NCI-H2029 (cell line): ENCODE measurements around the gene ADARB2.

ENCODE experiments used
- DNase-seq: peaks from one replicate; lab custom pipeline; 2025; lab: John Stamatoyannopoulos, UW

The ADARB2 gene

DNA sequence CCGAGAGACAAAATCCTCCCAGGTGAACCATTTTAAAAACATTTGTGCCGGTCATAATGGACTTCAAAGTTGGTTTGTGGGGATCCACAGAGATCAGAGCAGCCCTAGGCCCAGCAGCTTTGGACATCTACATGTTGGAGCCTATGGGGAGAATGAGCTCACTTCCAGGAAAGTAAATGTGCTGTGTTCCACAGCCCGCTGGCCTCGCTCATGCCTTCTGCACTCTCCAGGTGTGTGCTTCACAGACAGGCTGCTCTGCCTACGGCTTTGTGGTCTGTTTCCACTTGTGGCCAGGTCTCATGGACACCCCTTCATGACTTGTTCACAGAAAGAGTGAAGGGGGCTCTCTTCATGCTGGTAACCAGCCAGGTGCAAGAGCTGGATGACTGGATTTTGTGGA lies 141.6 kb downstream of the ADARB2 start:
- no peak for DNase-seq

DNA sequence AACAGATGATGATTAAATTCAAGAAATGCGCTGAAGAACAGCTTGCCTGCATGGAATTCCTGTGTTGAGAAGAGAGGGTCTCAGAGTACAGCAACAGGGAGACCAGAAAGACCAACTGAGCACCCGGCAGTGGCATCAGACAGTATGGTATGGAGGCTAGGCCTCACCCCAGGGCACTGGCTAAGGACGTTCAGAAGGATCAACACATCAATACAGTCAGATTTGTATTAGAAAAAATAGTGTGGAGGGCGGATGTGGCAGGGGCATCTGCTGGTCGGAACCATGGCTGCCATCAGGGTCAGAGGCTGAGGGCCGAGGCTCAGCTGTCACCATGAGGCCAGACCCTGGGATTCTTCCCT lies 142.1 kb downstream of the ADARB2 start:
- DNase-seq: no peak

DNA sequence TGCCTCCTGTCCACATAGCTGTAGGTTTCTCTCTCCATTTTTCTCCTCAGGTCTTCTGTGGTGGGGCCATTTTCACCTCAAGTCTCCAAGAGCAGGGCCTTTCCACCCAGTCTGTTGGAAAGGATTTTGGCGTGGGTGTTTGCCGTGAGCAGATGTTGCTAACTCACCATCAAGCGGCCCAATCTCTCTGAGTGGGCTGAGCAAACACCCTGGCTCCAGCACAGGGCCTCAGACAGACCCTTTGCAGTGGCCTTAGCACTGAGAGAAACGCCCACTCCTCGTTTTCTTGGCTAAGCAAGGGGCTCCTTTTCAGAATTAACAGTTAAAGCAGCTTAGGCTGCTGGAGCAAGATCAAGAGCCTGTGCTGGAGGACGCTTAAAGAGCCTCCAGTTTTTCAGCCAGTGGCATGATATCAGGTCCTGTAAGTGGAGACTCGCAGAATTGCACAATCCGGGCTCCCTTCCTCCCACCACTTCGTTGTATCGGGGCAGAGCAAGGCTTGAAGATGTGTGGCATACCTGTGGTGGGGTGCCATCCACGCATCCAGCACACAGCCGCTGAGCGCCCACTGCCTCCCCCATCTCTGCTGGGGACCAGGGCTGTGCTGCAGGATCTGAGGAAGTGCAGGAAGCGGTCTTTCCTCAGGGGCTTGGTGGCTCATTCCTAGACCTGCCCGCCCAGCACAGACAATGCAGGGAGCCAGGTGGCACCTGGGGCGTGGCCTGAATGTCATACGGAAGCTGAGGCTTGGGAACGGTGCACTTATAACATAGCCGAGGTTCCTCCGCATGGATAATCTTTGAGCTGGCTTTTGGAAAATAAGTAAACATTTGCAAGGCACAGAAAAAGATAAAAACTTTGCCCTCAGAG lies 142.7 kb downstream of the ADARB2 start:
- no peak for DNase-seq

DNA sequence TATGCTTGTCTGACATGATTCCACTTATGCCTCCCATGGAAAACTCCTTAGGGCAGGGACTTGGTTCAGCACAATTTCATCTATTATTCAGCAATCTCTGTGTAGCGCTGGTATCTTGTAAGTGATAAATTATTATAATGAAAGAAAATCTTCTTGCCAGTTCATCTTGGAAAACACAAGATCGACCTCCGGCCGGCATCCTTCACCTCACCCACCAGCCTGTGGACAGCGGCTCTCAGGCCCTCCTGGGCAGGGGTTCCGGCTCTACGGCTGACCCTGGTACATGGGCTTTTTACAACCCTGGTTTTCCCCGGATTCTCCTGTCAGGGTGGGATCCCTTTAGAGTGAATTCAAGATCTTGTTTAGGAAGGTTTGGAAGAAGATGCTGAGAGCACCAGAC lies 145.6 kb downstream of the ADARB2 start:
- DNase-seq: no peak

DNA sequence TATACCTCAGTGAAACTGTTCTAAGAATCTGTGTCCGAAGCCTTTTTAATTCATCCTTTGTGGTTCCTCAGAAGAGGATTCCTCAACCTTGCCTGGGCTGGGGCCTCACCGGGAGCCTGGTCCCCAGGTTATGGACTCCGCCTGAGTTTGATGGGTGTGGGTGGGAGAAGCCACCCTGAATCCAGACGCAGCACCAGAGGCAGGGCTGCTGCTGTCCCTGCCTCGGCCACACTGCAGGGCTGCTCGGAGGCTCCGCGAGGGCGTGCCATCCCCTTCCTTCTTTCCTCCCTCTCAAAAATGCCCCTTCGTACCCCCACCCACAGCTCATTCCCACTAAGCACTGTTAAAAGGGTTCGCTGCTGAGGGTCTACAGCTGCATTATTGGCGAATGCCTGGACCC lies 146.3 kb downstream of the ADARB2 start:
- DNase-seq: no peak

DNA sequence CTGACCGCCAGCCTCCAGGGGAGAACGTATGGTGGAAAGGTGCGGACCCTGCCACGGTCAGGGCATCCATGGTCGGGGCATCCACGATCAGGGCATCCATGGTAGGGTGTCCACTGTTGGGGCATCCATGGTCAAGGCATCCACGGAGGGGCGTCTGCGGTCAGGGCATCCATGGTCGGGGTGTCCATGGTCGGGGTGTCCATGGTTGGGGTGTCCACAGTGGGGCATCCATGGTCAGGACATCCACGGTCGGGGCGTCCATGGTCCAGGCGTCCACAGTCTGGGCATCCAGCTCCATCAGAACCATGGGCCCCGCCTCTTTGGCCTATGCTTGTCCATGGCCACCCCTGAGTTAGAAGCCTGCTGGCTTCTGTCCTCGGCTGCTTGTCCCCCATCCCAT lies 148.1 kb downstream of the ADARB2 start:
- DNase-seq: no peak

DNA sequence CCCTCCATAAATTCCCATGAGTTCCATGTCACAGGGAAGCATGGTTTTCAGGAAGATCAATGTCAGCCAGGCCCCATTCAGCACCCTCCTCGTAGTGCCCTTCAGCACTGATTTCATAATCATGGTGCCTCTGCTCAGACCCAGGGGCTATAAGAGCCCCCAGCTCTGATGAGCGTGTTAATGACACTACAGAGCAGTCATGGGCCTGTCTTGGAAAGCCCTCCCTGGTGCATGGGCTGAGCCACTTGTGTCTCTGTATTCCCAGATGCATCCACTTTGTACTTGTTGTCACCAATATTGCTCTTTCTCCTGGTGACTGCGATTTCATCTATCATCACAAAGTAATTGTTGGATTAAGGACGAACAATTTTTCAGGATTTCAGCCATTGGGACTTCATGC lies 154.6 kb downstream of the ADARB2 start:
- DNase-seq: no peak

DNA sequence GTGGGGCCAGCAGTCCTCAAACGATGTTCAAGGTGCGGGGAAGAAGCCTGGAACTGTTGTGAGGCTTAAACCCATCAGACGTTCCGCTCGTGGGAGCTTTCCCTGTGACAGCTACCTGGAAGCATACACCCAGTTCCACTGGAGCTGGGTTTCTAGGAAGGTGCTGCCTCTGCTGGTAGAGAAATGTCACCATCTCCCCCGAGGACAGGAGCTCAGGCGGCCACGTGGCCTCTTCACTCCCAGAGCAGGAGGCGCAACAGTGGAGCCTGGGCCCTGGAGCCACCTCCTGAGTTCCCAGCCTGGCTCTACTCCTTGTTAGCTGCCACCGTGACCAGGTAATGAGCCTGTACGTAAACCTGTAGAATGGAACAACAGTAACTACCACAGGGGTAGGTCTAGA lies 156.1 kb downstream of the ADARB2 start:
- no peak for DNase-seq

DNA sequence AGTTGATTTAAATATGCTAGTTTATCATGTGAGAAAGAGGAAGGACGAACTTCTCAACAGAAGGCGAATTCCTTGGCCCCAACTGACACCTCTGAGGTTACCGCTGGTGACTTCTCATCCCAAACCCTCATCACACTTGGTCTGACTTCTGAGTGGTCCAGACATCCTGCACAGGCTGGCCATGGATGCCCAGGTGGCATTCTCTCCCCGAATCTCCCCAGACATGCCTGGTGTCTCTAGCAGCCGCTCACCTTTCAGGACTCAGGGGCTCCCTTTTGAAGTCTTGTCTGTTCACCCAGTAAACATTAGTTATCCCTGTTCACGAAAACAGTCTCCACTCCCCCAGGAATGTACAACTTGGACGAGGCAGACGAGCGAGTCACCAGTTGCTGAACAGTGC lies 157.7 kb downstream of the ADARB2 start:
- no peak for DNase-seq

DNA sequence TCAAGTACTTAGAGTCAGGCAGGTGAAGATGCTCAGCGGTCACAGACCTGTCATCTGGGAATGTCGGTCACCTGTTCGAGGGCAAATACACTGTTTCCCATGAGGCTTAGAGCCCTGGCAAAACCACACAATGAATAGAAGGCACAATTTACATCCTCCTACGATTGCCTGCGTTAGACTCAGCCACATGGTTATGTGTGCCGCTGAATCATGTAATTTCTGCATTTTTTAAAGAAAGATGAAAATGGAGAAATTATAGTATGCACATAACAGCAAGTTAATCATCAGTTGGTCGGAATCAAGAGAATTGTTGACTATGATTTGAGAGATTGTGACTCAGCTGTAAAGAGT lies 158.2 kb downstream of the ADARB2 start:
- no peak for DNase-seq

DNA sequence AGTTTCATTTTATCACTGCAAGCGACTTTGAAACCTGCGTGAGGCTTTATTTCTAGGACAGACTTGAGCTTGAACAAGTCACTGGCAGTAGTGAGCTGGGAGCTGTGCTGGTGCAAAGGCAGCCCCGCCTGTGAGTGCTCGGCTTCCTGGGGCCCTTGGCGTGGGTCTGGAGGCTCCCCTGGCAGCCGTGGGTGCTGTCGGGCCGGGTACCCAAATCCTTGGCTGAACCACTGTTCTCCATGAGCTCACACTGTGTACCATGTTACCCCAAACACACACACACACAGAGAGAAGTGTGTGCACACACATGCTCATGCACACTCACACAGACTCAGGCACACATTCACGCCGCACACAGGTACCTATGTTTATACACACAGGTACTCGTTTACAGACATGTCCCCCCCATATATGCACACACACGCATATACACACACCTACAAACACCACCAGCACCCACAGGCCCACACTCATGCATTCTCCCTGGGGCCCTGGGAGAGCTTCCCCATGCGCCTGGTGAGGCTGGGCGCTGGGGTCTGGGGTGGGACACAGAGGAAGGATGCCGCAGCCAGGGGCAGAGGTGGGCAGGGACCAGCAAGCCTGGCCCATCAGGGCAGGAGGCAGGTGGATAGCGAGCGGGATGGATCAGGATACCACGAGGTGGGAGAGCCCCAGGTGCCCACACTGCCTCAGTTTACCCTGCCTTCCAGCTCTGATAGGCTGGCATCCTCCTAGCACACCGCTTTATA lies 158.8 kb downstream of the ADARB2 start:
- no peak for DNase-seq

DNA sequence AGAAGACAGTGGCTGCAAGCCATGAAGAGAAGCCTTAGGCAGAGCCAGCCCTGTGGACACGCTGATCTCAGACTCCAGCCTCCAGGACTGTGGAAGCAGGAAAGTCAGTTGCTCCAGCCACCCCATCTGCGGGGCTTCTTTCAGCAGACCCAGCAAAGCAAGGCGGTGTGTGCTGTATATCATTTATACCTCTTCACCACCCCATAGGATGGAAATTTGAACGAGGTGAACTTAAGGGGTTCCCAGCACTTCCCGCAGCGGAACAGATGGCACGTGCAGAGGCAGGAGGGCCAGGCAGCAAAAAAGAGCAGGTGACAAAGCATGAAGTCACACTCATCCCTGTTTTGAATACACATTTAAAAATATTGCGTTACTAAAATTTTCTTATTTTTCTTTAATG lies 159.4 kb downstream of the ADARB2 start:
- no peak for DNase-seq

DNA sequence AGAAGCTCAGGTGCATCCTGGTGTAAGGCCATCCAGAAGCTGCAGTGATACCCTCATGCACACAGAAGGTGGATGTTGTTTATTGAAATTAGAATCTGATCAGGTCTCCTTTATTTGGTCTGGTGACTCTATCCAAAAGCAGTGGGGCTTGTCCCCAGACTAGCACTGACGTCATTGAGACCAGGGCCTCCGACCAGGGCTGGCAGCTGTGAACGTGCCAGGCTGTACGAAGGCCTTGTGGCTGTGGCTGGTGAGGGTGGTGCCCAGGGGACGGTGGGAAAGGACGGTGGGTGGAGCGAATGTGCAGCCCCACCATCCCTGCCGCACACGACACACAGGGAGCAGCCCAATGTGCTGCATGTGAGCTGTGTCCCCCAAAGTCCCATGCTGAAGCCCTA lies 160.0 kb downstream of the ADARB2 start:
- DNase-seq: no peak

DNA sequence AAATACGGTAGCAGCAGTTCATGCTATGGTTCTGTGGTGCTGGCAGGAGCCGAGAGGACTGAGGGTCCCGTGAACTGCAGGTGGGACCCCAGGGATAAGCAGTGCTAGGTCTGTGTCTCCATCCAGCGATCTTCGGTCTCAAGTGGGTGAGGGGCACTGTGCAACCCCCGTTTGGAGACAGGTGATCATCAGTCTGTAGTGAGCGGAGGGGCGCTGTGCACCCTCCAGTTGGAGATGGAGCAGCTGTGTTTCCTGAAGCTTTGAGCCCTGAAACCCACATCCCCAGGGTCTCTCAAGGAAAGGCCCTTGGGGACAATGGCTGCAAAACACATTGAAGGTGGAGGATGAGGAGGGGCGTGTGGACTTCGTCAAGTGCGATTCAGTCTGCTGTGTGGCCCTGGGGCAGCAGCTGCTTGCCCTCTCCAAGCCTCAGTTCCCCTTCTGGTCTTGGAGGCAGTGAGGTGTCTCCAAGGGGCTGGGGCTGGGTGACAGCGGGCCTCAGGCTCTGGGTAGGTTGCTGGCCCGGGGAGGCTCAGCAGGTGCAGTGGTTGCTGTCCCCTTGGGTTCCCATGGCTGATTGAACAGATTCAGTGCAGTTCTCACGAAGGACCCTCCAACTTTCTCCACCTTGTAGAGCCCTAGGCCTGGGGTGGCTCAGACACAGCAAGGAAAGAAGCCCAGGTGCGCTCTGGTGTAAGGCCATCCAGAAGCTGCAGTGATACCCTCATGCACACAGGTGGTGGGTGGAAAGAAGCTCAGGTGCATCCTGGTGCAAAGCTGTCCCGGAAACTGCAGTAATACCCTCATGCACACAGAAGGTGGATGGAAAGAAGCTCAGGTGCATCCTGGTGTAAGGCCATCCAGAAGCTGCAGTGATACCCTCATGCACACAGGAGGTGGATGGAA lies 160.6 kb downstream of the ADARB2 start:
- DNase-seq: no peak

DNA sequence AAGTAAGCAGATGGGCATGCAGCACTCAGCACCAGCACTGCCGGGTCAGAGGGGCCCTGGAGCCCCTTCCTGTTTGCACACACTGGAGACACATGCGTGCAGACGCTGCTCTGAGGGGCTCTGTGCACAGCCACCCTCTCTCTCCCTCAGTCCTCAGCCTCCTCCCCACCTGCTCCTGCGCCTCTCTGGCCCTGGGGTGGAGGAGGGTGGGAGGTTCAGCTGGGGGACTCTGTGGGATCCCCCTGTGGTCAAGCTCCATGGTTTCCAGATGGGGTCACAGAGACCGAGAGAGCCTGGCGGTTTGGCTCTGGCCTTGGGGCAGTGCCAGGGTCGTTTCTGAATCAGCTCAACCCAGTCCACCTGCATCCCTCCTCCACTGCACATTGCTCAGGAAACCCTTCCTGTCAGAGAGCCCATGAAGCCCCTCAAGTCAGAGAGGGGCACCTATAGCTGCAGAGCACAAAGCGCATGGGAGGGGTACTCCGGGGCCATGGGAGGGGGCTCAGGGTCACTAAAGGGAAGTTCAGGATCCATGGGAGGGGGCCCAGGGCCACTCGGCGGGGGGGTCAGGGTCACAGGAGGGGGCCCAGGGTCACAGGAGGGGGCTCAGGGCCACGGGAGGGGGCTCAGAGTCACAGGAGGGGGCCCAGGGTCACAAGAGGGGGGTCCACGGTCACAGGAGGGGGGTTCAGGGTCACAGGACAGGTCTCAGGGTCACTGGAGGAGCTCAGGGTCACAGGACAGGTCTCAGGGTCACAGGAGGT lies 161.7 kb downstream of the ADARB2 start:
- DNase-seq: no peak

DNA sequence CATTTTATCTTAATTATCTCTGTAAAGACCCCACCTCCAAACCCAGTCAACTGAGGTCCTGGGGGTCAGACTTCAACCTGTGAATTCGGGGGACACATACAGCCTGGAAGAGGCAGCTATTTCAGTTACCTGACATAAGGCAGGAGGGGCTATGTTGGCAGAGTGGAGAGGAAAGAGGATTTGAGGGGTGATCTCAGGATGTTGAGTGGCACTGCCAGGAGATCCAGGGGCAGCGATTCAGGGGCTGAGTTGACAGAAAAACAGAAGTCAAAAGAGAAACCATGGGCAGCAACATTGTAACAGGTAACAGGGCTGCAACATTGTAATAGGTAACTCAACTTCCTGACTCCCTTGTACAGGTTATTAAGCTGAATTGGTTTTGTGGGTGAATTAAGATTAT lies 162.6 kb downstream of the ADARB2 start:
- no peak for DNase-seq

DNA sequence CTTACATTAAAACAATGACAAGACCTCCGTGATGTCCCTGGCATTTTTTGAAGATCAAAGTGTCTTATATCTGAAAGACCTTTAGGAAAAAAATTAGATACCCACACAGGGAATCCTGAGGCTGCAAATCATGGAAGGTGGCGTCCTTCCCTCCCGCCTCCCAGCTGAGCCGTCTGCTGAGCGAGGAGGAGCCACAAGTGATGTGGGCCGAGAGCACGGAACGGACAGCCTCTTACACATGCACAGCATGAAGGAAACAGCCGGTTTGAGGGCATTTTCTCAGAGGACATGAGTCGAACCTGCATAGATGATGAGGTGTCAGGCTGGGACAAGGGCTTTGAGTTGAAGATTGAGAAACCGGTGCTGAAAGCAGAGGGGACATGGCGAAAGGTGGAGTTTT lies 163.3 kb downstream of the ADARB2 start:
- no peak for DNase-seq

DNA sequence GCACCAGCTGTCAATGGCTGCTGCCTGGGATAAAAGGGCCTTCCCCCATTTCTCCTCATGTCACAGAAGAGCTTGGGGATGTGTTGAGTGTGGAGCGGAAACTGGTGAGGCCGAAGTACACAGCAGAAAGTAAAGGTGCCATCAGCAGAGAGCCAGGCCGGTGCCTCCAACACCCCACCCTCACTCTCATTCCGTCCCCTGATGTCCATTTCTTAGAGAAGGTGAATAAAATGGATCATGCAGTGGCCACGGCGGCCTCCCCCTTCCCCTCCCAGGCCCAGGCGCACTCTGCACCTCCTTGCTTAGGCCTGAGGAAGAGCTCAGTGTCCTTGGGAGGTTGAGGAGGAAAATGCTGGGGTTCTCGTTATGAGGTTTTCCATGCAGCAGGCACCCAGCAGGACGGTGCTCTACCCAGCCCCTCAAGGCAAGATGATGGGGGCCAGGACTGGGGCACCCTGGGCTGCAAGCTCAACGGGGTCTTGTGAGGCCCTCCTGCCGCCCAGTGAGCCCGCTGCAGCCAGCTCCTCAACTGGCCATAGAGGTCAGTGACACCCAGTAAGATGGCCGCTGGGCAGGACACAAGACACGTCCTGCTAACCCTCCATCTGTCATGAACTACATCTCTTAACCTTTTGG lies 163.9 kb downstream of the ADARB2 start:
- DNase-seq: no peak

DNA sequence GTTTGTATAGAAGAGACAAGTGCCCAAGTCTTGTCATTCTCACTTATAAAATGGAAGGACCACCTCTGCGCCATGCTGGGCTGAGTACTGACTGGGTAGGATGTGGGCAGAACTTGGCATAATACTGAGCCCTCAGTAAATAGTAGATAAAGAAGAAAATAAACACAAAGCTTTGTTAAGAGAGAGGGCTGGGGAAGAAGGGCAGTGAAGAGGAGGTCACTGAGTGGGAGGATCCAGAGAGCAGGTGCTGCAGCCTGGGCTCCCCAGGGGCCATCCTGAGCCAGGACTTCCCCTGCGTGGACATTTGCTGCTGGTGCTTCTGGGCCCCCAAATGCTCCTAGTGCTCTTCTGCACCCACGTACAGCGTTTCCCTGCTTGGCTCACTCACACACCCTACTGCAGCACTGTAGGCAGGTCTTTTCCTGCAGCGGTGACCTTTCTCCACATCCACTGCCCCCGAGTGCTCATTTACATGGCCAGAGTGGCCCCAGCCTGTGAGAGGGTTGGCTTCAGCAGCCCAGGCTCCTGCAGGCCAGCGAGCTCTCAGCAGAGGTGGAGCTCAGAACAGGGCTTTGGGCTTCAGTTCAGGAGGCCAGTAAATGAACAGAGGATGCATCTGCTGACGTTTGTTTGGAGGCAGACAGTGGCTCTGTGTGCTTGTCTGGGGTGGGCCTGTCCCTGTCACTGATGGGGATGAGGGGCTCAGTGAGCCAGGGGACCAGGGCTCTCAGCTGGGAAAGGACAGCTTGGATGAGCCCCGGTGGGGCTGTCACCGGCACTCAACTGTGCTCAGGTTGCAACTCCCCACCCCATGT lies 164.6 kb downstream of the ADARB2 start:
- peak; percentile 67 for DNase-seq

DNA sequence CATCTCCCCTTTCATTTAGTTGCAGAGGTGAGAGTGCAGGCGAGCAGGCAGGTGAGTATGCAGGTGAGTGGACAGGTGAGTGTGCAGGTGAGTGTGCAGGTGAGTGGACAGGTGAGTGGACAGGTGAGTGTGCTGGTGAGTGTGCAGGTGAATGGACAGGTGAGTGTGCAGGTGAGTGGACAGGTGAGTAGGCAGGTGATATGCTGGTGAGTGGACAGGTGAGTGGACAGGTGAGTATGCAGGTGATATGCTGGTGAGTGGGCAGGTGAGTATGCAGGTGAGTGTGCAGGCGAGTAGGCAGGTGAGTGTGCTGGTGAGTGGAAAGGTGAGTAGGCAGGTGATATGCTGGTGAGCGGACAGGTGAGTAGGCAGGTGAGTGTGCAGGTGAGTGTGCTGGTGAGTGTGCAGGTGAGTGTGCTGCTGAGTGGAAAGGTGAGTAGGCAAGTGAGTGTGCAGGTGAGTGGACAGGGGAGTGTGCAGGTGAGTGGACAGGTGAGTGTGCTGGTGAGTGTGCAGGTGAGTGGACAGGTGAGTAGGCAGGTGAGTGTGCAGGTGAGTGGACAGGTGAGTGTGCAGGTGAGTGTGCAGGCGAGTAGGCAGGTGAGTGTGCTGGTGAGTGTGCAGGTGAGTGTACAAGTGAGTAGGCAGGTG lies 165.6 kb downstream of the ADARB2 start:
- no peak for DNase-seq
